Gastrocnemius medialis (tissue), 4 donors: ENCODE data around the gene KIF13A. TPM values are rescaled to one million over a fixed set of nuclear protein-coding genes. Genes with fewer than 3 reads are reported as not detected.

Source experiments
- ATAC-seq, 2 donors: fragments of 150-250 bp; one replicate each; pipeline ENCODE4 v1.9.1; 2016
- DNase-seq, 2 donors: peaks; one replicate each; pipeline ENCODE4 v3.0.0-alpha.2; 2019
- H3K27ac ChIP-seq, 4 donors: fragments of 200-600 bp; sonication (generic); 1 replicate in 1 of 4; 2 replicates in 3 of 4; pipeline ENCODE4 v1.5.1; 2016 to 2018; ENCODE audit warnings: mild to moderate bottlenecking in 2 of 4, moderate library complexity in 1 of 4
- H3K27me3 ChIP-seq, 3 donors: fragments of 200-600 bp; sonication (generic) in 2 of 3; 1 replicate in 1 of 3; 2 replicates in 2 of 3; pipeline versions ENCODE4 v1.5.1 to v1.6.0; 2016 to 2019; ENCODE audit warnings: mild to moderate bottlenecking in 1 of 3, moderate library complexity in 1 of 3
- H3K36me3 ChIP-seq, 2 donors: fragments of 200-600 bp; sonication (generic) in 1 of 2; one replicate each; pipeline ENCODE4 v1.5.1; 2017 to 2018
- H3K4me1 ChIP-seq, 2 donors: fragments of 200-600 bp; sonication (generic) in 1 of 2; one replicate each; pipeline ENCODE4 v1.5.1; 2016 to 2017; ENCODE audit warnings: mild to moderate bottlenecking in 2 of 2
- H3K4me3 ChIP-seq, 4 donors: fragments of 200-600 bp; sonication (generic) in 3 of 4; 1 replicate in 1 of 4; 2 replicates in 3 of 4; pipeline ENCODE4 v1.5.1; 2016 to 2019; ENCODE audit warnings: mild to moderate bottlenecking in 2 of 4
- H3K9me3 ChIP-seq, 3 donors: fragments of 200-600 bp; sonication (generic) in 2 of 3; 1 replicate in 1 of 3; 2 replicates in 2 of 3; pipeline ENCODE4 v1.5.1; 2016 to 2019
- POLR2A ChIP-seq, 2 donors: fragments of 450-650 bp; IDR thresholded peaks; one replicate each; pipeline ENCODE4 v1.6.1; 2017; ENCODE audit warnings: antibody characterized with exemption in 2 of 2, mild to moderate bottlenecking in 2 of 2, moderate library complexity in 2 of 2
- in situ Hi-C, 4 donors: fragments of 200-750 bp; cut with MboI; loops; one replicate each; pipeline versions ENCODE4 v1.15.0 to v1.8.0; 2017; ENCODE audit warnings: low sequenced_read_pairs in 4 of 4
- intact Hi-C: fragments of 100-400 bp; cut with DNase I; formaldehyde crosslinking; loops from one replicate; pipeline ENCODE4 v1.15.1; 2023; ENCODE audit warnings: low total_unique reads
- total RNA-seq, 4 donors: library from RNA; depleted of rRNA; stranded (reverse); fragments of >200 nt; gene quantifications; one replicate each; pipeline versions ENCODE4 v1.1.0 to v1.2.3, GENCODE V29; 2016
- TF ChIP-seq, protein P1 (sequence below), 5 experiments: fragments of 450-650 bp in 3 of 5; fragments of 200-600 bp in 2 of 5; sonication (generic) in 2 of 5; IDR thresholded peaks in 4 of 5; conservative IDR thresholded peaks in 1 of 5; 1 replicate in 4 of 5; 2 replicates in 1 of 5; pipeline ENCODE4 v1.5.1; 2016 to 2019; ENCODE audit warnings: antibody characterized with exemption in 5 of 5, mild to moderate bottlenecking in 3 of 5, moderate library complexity in 3 of 5

Gene KIF13A
- total RNA-seq, 4 donors from 2014 or later, result 47.4 to 72.9 (median 63.8) TPM

DNA sequence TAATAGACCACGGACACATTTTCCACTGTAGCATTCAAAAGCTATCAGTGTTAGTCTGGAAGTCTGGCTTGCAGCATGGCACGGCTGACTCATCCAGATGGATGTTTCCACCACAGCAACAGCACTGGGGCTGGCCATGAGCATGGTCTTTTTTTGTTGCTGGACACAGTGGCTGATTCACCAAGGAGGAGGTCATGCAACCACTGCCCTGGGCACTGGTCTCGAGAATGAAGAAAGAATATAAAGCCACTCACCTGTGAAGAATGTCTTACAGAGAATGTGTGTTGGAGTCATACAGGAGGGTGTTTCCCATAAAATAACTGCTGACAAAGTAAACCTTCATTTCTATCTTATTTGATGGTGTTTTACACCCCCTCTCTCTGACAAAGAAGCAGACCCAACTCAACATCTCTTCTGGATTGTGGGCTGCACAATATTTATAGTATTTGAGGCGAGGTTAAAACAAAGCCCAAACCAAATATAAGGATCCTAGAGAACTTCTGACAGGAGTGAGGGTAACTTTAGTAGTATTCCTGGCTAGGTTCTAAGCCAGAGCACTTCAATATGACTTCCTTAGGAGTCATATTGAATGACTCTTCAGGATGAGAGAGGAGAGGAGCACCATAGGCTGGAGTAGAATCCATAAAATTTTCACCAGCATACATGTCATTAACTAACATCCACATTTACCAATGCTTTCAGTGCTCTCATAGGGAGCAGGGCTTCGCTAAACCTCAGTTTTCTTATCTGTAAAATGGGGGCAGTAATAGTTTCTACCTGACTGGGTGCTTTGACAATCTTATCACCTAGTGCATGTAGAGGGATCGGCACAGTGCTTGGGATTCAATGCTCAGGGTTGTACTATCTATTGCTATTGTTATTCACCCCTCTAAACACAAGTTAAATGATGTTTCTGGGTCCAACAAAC lies 121.4 kb downstream of the KIF13A start:
- ATAC-seq, result peak; percentile 98
- in situ Hi-C loops, result loop anchor here in 3 of 4 donors (10.0 to 25.0 kb wide), 2 partner anchors 119 to 121 kb away; partner anchors contain the start of gene KIF13A (in 3 of the 3)
- peak overlapping the region; percentile 81 to 88 (median 86) for H3K27ac ChIP-seq
- TF ChIP-seq, protein P1, sequence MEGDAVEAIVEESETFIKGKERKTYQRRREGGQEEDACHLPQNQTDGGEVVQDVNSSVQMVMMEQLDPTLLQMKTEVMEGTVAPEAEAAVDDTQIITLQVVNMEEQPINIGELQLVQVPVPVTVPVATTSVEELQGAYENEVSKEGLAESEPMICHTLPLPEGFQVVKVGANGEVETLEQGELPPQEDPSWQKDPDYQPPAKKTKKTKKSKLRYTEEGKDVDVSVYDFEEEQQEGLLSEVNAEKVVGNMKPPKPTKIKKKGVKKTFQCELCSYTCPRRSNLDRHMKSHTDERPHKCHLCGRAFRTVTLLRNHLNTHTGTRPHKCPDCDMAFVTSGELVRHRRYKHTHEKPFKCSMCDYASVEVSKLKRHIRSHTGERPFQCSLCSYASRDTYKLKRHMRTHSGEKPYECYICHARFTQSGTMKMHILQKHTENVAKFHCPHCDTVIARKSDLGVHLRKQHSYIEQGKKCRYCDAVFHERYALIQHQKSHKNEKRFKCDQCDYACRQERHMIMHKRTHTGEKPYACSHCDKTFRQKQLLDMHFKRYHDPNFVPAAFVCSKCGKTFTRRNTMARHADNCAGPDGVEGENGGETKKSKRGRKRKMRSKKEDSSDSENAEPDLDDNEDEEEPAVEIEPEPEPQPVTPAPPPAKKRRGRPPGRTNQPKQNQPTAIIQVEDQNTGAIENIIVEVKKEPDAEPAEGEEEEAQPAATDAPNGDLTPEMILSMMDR (IDR thresholded peaks at IDR 0.05 in 4 of 5, conservative IDR thresholded peaks at IDR 0.05 in 1 of 5), result no peak
- TF ChIP-seq POLR2A (IDR thresholded peaks at IDR 0.05), result no peak
- peaks cover 46 to 68% of the 10 kb centered on the region in 2 donors for H3K4me1 ChIP-seq
- H3K9me3 ChIP-seq, result no peaks in the 10 kb centered on the region
- no peaks in the 10 kb centered on the region for H3K27me3 ChIP-seq
- peak; percentile 85 to 93 for DNase-seq
- intact Hi-C loops, result loop anchor here (1.0 kb wide), 3 partner anchors 41 to 256 kb away; partner anchors contain the start of genes KIF13A and NHLRC1
- H3K36me3 ChIP-seq, result no peaks in the 10 kb centered on the region
- no peak overlapping the region for H3K4me3 ChIP-seq

- Histone ChIP-seq H3K36me3 (no peaks in the 10 kb centered on the region), H3K9me3 (no peaks in the 10 kb centered on the region), H3K4me1 (peaks cover 45 to 67% of the 10 kb centered on the region in 2 donors), H3K27ac (peak overlapping the region; percentile 81 to 88 (median 86)), H3K4me3 (no peak overlapping the region), H3K27me3 (no peaks in the 10 kb centered on the region)
- peak; percentile 25 to 39 for ATAC-seq
- intact Hi-C loops (loop anchor here (1.0 kb wide), 3 partner anchors 42 to 257 kb away; partner anchors contain the start of genes KIF13A and NHLRC1), in situ Hi-C loops (loop anchor here in 3 of 4 donors (10.0 to 25.0 kb wide), 2 partner anchors 120 to 122 kb away; partner anchors contain the start of gene KIF13A (in 3 of the 3))
- DNase-seq, result peak in 1 of 2 donors; percentile 40
- TF ChIP-seq, protein P1 (IDR thresholded peaks at IDR 0.05 in 4 of 5, conservative IDR thresholded peaks at IDR 0.05 in 1 of 5), result no peak
- TF ChIP-seq POLR2A (IDR thresholded peaks at IDR 0.05), result no peak
Measured at GRCh38 chr6:17865243-17865642, 122.2 kb downstream of the KIF13A start.

- H3K36me3 ChIP-seq, result no peaks in the 10 kb centered on the region
- no peaks in the 10 kb centered on the region for H3K27me3 ChIP-seq
- DNase-seq (peak in 1 of 2 donors; percentile 36), ATAC-seq (no peak)
- peak overlapping the region in 1 of 4 donors; percentile 8 for H3K4me3 ChIP-seq
- H3K27ac ChIP-seq, result peak overlapping the region; percentile 81 to 88 (median 86)
- intact Hi-C loops, result no loop called here
- H3K4me1 ChIP-seq, result peaks cover 34 to 56% of the 10 kb centered on the region in 2 donors
- TF ChIP-seq POLR2A (IDR thresholded peaks at IDR 0.05), result no peak
- TF ChIP-seq, protein P1 (IDR thresholded peaks at IDR 0.05 in 4 of 5, conservative IDR thresholded peaks at IDR 0.05 in 1 of 5), result no peak
- in situ Hi-C loops, result loop anchor here in 3 of 4 donors (10.0 to 25.0 kb wide), 2 partner anchors 121 to 123 kb away; partner anchors contain the start of gene KIF13A (in 3 of the 3)
- no peaks in the 10 kb centered on the region for H3K9me3 ChIP-seq
Measured at GRCh38 chr6:17863901-17864754, 123.3 kb downstream of the KIF13A start.

GRCh38 chr6:17861361-17861760 lies 126.1 kb downstream of the KIF13A start:
- Histone ChIP-seq H3K27ac (no peak overlapping the region), H3K9me3 (no peaks in the 10 kb centered on the region), H3K36me3 (no peaks in the 10 kb centered on the region), H3K4me3 (no peak overlapping the region), H3K4me1 (peaks cover 22 to 34% of the 10 kb centered on the region in 2 donors), H3K27me3 (no peaks in the 10 kb centered on the region)
- TF ChIP-seq, protein P1 (IDR thresholded peaks at IDR 0.05 in 4 of 5, conservative IDR thresholded peaks at IDR 0.05 in 1 of 5), result no peak
- TF ChIP-seq POLR2A (IDR thresholded peaks at IDR 0.05), result no peak
- in situ Hi-C loops (loop anchor here in 3 of 4 donors (10.0 to 25.0 kb wide), 2 partner anchors 123 to 126 kb away; partner anchors contain the start of gene KIF13A (in 3 of the 3)), intact Hi-C loops (no loop called here)
- DNase-seq (no peak), ATAC-seq (no peak)
